ENCODE data around the gene KLHL3.
"Not testable (repeated sequence)": the region's sequence is repeated elsewhere in the genome, so short reads cannot be mapped to it uniquely, and the experiment has no call there.

KLHL3 gene

GRCh38 chr5:137735555-137736284 lies at the start of gene KLHL3:
TSS of gene KLHL3 (minus strand) at chr5:137736089. CDS start at chr5:137735646, 443 bp downstream.
- DNase-seq, result peak; percentile 22

DNA sequence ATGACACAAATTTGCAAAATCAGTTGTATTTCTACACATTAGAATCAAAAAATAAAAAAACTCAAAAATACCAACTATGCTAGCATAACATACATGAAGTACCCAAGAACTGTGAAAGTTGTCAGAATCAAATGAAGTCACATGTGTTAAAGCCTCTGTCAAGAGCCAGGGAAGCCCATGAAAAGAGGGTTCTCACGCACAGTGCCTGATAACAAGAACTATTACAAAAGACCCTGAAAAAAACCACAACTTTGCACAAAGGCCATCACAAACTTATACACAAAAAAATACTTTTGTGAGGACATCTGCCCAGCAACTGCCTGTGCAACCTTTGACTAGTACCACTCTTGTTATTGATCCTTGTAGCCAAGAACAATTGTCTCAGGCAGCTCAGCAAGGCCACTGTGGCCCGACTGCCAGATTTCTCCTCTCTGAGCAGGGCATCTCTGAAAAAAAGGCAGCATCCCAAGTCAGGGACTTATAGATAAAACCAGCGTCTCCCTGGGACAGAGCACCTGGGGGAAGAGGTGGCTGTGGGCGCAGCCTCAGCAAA lies 47.2 kb upstream of the KLHL3 start:
- DNase-seq, result no peak

DNA sequence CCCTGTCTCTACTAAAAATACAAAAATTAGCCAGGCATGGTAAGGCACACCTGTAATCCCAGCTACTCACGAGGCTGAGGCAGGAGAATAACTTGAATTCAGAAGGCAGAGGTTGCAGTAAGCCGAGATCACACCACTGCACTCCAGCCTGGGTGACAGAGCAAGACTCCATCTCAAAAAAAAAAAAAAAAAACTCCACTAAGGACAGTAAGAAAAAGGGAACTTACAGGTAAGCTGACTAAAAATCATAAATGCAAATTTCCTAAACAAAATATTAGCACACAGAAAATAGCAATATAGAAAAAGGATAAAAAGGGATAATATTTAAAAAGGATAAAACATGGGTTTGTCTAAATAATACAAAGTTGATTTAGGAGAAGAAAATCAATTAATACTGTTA lies 46.2 kb upstream of the KLHL3 start:
- no peak for DNase-seq

DNA sequence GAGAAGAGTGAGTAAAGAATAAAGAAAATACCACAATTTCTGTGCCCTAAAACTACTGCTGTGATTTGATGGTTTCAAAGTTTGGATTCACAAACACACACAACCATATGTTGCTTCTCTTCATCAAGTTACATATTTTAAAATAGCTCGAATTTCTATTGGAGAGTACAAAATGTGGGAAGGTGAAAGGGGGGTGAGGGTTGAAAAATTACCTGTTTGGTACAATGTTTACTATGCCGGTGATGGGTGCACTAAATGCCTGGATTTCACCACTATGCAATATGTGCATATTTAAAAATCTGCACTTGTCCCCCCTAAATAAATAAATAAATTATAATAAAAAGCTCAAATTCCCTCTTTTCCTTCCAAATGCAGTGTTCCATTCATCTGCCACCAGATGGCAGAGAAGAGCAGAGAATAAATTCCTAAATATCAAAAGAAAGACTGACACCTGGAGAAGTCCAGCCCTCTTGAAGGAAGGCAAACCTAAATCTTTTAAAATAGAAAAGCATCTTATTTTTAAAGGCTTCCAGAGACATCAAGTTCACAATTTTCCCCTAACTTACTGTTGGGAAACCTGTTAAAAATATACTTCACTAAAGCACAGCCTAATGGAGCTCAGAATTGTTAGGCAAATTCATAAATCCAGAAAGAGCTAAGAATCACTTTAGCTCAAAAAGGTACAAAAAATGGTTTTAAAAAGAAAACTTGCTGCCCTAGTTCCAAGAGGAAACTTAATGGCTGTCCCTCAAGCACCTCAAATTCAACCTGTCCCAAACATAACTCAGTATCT lies 43.1 kb upstream of the KLHL3 start:
- DNase-seq, result no peak

GRCh38 chr5:137767937-137768336 lies 32.0 kb upstream of the KLHL3 start:
- DNase-seq, result not testable (repeated sequence)

DNA sequence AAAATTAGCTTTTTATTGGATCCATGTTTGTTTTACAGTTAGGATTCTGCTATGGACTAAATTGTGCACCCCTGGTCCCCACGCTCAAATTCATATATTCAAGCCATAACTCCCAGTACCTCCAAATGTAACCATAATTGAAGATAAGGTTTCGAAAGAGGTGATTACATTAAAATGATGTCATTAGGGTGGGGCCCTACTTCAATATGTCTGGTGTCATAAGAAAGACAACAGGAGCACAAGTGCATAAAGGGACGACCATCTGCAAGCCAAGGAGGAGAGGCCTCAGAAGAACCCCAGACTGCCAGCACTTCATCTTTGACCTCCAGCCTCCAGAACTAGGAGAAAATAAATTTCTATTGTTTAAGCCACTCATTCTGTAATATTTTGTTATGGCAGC lies 25.7 kb upstream of the KLHL3 start:
- no peak for DNase-seq

GRCh38 chr5:137760719-137761516 lies 25.0 kb upstream of the KLHL3 start:
- no peak for DNase-seq

GRCh38 chr5:137760294-137760693 lies 24.4 kb upstream of the KLHL3 start:
- DNase-seq, result no peak

DNA sequence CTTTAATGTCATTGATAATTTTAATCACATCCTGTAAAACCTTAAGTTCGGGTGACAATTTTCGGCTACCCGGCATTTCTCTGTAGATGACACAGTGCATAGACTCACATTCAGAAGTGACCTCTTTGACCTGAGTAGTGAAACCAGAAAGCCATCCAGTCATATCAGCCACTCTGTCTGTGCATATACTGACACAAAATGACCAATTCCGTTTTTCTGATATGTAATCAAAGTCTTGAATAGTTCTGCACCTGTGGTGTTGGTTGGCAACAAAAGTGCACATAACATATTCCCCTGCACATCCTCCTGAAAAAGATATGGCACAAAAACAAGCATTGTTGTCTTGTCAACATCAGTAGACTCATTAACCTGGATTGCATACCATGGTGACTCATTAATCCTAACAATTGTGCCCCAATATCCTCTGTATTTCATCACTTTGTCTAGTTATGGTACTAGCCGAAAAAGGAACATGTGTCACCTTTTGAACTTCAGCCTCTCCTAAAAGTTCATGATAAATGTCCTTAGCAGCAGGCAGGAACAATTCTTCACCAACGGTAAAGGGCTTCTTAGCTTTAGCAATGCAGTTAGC lies 22.9 kb upstream of the KLHL3 start:
- DNase-seq, result no peak

GRCh38 chr5:137758121-137758520 lies 22.2 kb upstream of the KLHL3 start:
- no peak for DNase-seq

DNA sequence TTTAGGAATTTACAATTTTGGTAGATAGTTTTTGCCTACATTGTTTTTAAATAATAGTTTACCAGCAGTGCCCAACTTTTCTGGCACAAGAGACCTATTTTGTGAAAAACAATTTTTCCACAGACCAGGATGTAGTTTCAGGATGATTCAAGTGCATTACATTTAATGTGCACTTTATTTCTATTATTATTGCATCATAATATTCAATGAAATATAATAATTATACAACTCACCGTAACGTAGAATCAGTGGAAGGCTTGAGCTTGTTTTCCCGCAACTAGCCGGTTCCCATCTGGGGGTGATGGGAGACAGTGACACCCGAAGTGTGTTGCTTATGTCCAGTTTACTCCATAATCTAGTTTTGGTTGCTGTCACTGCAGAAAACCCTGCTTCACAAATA lies 21.7 kb upstream of the KLHL3 start:
- DNase-seq, result no peak

GRCh38 chr5:137754961-137755762 lies 19.3 kb upstream of the KLHL3 start:
- no peak for DNase-seq

GRCh38 chr5:137754188-137754960 lies 18.5 kb upstream of the KLHL3 start, which contains the start of gene HNRNPA0:
TSS of gene HNRNPA0 (minus strand) at chr5:137754363. CDS start at chr5:137754066, 297 bp downstream.
- DNase-seq, result peak; percentile 90

GRCh38 chr5:137753691-137754187 lies 17.9 kb upstream of the KLHL3 start:
- no peak for DNase-seq

GRCh38 chr5:137752905-137753690 lies 17.2 kb upstream of the KLHL3 start:
- no peak for DNase-seq

DNA sequence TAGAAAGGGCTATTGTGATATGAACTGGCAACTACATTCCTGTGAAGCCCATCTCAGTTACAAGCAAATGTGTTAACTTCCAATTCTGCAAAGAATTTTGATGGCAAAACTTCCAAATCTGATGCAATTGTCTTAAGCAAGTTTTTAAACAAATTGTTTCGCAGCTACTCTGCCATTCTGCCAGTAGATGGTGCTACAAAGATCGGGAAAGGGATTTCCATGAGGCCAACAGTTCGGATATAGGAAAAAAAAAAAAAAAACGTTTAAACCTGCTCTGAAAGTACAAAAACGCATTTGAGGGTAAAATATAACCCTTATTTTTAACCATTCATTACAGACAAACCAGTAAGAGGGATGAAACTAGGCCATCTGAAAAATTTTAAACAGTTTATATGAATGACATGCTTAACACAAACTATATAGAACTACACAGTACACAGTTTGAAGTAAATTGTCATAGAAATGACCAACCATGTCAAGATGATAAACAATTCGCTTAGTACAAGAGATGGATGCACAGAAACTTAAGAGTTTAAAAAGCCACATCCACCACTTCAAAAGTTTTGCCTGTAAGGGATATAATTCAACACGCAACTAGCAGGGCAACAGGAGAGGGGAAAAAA lies 16.1 kb upstream of the KLHL3 start:
- DNase-seq, result peak; percentile 4

GRCh38 chr5:137750436-137750835 lies 14.5 kb upstream of the KLHL3 start:
- no peak for DNase-seq

- no peak for DNase-seq
These were observed 12.0 kb upstream of the KLHL3 start for GRCh38 chr5:137747848-137748247.

- DNase-seq, result peak; percentile 52
These were observed 7.2 kb upstream of the KLHL3 start for GRCh38 chr5:137743031-137743640.
